Measurements from ENCODE around the gene SNAPC4. TPM values are rescaled to one million over a fixed set of nuclear protein-coding genes. Genes with fewer than 3 reads are reported as not detected.

The SNAPC4 gene
- total and polyA plus RNA-seq, 9 of the 15 experiments (the other 6 are each of a cell fraction or from before 2014, with no cell fraction given): 0.21 to 21.8 (median 8.8) TPM

GRCh38 chr9:136372561-136373299, 27.2 kb downstream of the SNAPC4 start (continued):
- TF ChIP-seq FOXK2 (conservative IDR thresholded peaks at IDR 0.05 in 1 of 2, IDR thresholded peaks at IDR 0.05 in 1 of 2; ENCODE audit: low read depth in 2 of 2) (0 out of 4 replicates have a peak, but pooled peaks of 1 of the 2 experiments have one; percentile 38), STAT5B (CRISPR knock-in tag; IDR thresholded peaks at IDR 0.05) (no peak), CAMTA2 (CRISPR knock-in tag; conservative IDR thresholded peaks at IDR 0.05) (no peak), SNIP1 (IDR thresholded peaks at IDR 0.05; ENCODE audit: low read depth) (no peak), TEAD4 (IDR thresholded peaks at IDR 0.05; ENCODE audit: low read length) (no peak), TEAD4 (CRISPR knock-in tag; IDR thresholded peaks at IDR 0.05; ENCODE audit: borderline replicate concordance) (no peak), DLX4 (CRISPR knock-in tag; IDR thresholded peaks at IDR 0.05) (no peak), ZNF644 (tag; IDR thresholded peaks at IDR 0.05; ENCODE audit: low read depth) (no peak), MXI1 (IDR thresholded peaks at IDR 0.05; ENCODE audit: low read depth, low read length) (peak; percentile 91), ZNF79 (CRISPR knock-in tag; IDR thresholded peaks at IDR 0.05; ENCODE audit: low read depth) (no peak), BDP1 (IDR thresholded peaks at IDR 0.05; ENCODE audit: insufficient read depth, insufficient read length) (no peak), ZNF165 (CRISPR knock-in tag; IDR thresholded peaks at IDR 0.05; ENCODE audit: borderline replicate concordance) (no peak), CC2D1A (IDR thresholded peaks at IDR 0.05) (no peak), POLR3G (IDR thresholded peaks at IDR 0.05; ENCODE audit: extremely low read depth, insufficient read length, insufficient replicate concordance) (no peak), ZNF780A (CRISPR knock-in tag; IDR thresholded peaks at IDR 0.05) (no peak), ZBTB7A (IDR thresholded peaks at IDR 0.05; ENCODE audit: borderline replicate concordance, control insufficient read depth, low read depth, low read length) (peak; percentile 84; the same call in 1 of the 2 replicates), IRF2 (CRISPR knock-in tag; IDR thresholded peaks at IDR 0.05) (no peak), ZSCAN29 (IDR thresholded peaks at IDR 0.05) (no peak), NFYB (IDR thresholded peaks at IDR 0.05; ENCODE audit: extremely low read depth, insufficient read length) (no peak), FOXA3 (CRISPR knock-in tag; conservative IDR thresholded peaks at IDR 0.05 in 1 of 2, IDR thresholded peaks at IDR 0.05 in 1 of 2) (no peak), RBBP5 (IDR thresholded peaks at IDR 0.05; ENCODE audit: borderline replicate concordance, insufficient read depth, low read length, poor library complexity, severe bottlenecking) (peak; percentile 1)
- TF ChIP-seq, protein P1, sequence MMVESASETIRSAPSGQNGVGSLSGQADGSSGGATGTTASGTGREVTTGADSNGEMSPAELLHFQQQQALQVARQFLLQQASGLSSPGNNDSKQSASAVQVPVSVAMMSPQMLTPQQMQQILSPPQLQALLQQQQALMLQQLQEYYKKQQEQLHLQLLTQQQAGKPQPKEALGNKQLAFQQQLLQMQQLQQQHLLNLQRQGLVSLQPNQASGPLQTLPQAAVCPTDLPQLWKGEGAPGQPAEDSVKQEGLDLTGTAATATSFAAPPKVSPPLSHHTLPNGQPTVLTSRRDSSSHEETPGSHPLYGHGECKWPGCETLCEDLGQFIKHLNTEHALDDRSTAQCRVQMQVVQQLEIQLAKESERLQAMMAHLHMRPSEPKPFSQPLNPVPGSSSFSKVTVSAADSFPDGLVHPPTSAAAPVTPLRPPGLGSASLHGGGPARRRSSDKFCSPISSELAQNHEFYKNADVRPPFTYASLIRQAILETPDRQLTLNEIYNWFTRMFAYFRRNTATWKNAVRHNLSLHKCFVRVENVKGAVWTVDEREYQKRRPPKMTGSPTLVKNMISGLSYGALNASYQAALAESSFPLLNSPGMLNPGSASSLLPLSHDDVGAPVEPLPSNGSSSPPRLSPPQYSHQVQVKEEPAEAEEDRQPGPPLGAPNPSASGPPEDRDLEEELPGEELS (CRISPR knock-in tag; IDR thresholded peaks at IDR 0.05; ENCODE audit: borderline replicate concordance): no peak
- TF ChIP-seq, protein P2, sequence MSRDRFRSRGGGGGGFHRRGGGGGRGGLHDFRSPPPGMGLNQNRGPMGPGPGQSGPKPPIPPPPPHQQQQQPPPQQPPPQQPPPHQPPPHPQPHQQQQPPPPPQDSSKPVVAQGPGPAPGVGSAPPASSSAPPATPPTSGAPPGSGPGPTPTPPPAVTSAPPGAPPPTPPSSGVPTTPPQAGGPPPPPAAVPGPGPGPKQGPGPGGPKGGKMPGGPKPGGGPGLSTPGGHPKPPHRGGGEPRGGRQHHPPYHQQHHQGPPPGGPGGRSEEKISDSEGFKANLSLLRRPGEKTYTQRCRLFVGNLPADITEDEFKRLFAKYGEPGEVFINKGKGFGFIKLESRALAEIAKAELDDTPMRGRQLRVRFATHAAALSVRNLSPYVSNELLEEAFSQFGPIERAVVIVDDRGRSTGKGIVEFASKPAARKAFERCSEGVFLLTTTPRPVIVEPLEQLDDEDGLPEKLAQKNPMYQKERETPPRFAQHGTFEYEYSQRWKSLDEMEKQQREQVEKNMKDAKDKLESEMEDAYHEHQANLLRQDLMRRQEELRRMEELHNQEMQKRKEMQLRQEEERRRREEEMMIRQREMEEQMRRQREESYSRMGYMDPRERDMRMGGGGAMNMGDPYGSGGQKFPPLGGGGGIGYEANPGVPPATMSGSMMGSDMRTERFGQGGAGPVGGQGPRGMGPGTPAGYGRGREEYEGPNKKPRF (IDR thresholded peaks at IDR 0.05; ENCODE audit: low read depth, low read length): no peak
